ENCODE results near the gene TRPM5.

TRPM5 gene

GRCh38 chr11:2468363-2469235 lies 24.3 kb upstream of the TRPM5 start:
- DNase-seq (ENCODE audit: low read depth in 2 of 2) = no peak

GRCh38 chr11:2467695-2468055 lies 23.4 kb upstream of the TRPM5 start:
- no peak for DNase-seq (ENCODE audit: low read depth in 2 of 2)

GRCh38 chr11:2466869-2467694 lies 22.8 kb upstream of the TRPM5 start:
- no peak for DNase-seq (ENCODE audit: low read depth in 2 of 2)

- DNase-seq (ENCODE audit: low read depth in 2 of 2) = no peak
These were observed 21.9 kb upstream of the TRPM5 start for GRCh38 chr11:2466069-2466801.

GRCh38 chr11:2465202-2466068 lies 21.1 kb upstream of the TRPM5 start:
- no peak for DNase-seq (ENCODE audit: low read depth in 2 of 2)

- DNase-seq (ENCODE audit: low read depth in 2 of 2) = no peak
These were observed 20.3 kb upstream of the TRPM5 start for GRCh38 chr11:2464451-2465165.

GRCh38 chr11:2463766-2464277 lies 19.5 kb upstream of the TRPM5 start:
- no peak for DNase-seq (ENCODE audit: low read depth in 2 of 2)

- no peak for DNase-seq (ENCODE audit: low read depth in 2 of 2)
These were observed 18.9 kb upstream of the TRPM5 start for GRCh38 chr11:2462986-2463765.

GRCh38 chr11:2462543-2462985 lies 18.2 kb upstream of the TRPM5 start:
- no peak for DNase-seq (ENCODE audit: low read depth in 2 of 2)

GRCh38 chr11:2461956-2462542 lies 17.7 kb upstream of the TRPM5 start:
- no peak for DNase-seq (ENCODE audit: low read depth in 2 of 2)

- DNase-seq (ENCODE audit: low read depth in 2 of 2) = no peak
These were observed 17.1 kb upstream of the TRPM5 start for GRCh38 chr11:2461253-2461955.

- no peak for DNase-seq (ENCODE audit: low read depth in 2 of 2)
These were observed 16.4 kb upstream of the TRPM5 start for GRCh38 chr11:2460540-2461252.

GRCh38 chr11:2459796-2460531 lies 15.7 kb upstream of the TRPM5 start:
- no peak for DNase-seq (ENCODE audit: low read depth in 2 of 2)

- DNase-seq (ENCODE audit: low read depth in 2 of 2) = no peak
These were observed 14.9 kb upstream of the TRPM5 start for GRCh38 chr11:2459016-2459725.

- no peak for DNase-seq (ENCODE audit: low read depth in 2 of 2)
These were observed 14.0 kb upstream of the TRPM5 start for GRCh38 chr11:2458321-2458720.

- no peak for DNase-seq (ENCODE audit: low read depth in 2 of 2)
These were observed 9.1 kb upstream of the TRPM5 start for GRCh38 chr11:2453436-2453835.
